ENCODE measurements around the gene ABLIM2. TPM values are rescaled to one million over a fixed set of nuclear protein-coding genes. Genes with fewer than 3 reads are reported as not detected.

Gene ABLIM2
- total RNA-seq, 1 experiment from 2014 or later: 6.1 TPM

DNA sequence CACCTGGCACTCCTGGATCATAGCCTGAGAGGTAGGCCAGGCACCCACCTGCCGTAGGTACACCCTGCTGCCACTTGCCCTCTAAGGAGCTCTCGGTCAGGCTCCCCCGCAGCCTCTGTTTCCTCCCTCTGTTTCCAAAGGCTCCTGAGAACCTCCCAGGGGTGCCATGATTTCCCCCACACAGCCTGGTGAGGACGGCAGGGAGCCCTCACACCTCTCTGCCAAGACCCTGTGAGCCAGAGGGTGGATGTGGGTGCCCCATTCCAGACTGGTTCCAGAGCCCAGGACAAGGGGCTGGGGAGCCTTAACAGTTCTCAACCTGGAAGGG, 1.6 kb upstream of the ABLIM2 start:
- no TSS peak for BruUV-seq (replicated peaks)

DNA sequence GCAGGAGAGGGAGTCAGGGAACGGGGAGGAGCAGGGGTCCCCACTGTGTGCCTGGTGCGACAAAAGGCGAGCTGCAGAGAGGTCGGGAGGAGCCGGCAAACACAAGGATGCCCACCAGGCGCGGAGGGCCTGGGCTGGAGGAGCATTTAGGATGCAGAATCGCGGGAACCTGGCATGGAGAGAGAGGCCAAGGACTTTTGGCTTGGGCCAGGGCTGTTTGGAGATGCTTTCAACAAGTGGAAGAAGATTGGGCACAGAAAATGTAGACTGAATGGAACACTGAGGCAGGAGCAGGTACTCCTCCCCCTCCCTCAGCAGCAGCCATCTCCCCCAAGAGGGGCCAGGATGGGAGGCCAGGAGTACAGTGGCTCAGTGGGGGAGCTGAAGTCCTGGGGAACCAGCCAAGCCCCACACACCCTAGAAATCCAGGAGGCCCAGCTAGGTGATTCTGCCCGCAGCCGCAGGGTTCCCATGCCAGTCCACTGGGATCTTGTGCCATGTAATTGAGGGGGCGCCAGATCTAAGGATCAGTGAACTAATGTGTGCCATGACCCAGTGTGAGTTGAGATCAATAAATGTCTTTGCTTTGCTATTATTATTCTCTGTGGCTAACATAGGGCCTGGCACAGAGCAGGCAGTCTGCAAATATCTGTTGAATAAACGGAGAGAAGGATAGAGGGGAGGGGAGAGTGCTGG, 1.1 kb upstream of the ABLIM2 start:
- H3K4me1 ChIP-seq (ENCODE audit: control insufficient read depth in 1 of 2, insufficient read depth in 2 of 2, low read length in 2 of 2): peaks cover 12 to 37% of the 10 kb centered on the region in 2 experiments
- no peaks in the 10 kb centered on the region for H3K9me3 ChIP-seq (ENCODE audit: control insufficient read depth in 1 of 2, insufficient read depth in 1 of 2, low read depth in 1 of 2, low read length in 2 of 2)
- no peaks in the 10 kb centered on the region for H3K27me3 ChIP-seq (ENCODE audit: insufficient read depth, low read length)
- no peak for TF ChIP-seq EZH2 (IDR thresholded peaks at IDR 0.05)
- POLR2A ChIA-PET: interaction anchor here (1.6 kb wide), 1 partner anchor 17 kb away, joined by 5 read pairs; no protein-coding TSS in a partner anchor
- no peaks in the 10 kb centered on the region for H3K36me3 ChIP-seq (ENCODE audit: control insufficient read depth in 1 of 2, insufficient read depth in 2 of 2, low read length in 2 of 2)
- peak overlapping the region; percentile 98 for H3K4me2 ChIP-seq (ENCODE audit: low read length)
- no peak for ATAC-seq
- CTCF ChIA-PET: interaction anchor here (1.7 kb wide), 1 partner anchor 17 kb away, joined by 5 read pairs; no protein-coding TSS in a partner anchor
- DNase-seq (ENCODE audit: low read depth, low spot score): no peak
- H2AFZ ChIP-seq (ENCODE audit: low read depth, low read length, poor library complexity, severe bottlenecking): no peak overlapping the region
- intact Hi-C loops (cut with micrococcal nuclease): loop anchor here (2.0 kb wide), 2 partner anchors 27 to 315 kb away; no protein-coding TSS in a partner anchor
- peak overlapping the region; percentile 46; the same call in 1 of the 2 replicates for H3K9ac ChIP-seq (ENCODE audit: low read length)
- peak overlapping the region; percentile 57 to 74 for H3K4me3 ChIP-seq (replicated peaks in 1 of 2; ENCODE audit: low read depth in 1 of 2, low read length in 2 of 2)
- RAD21 ChIA-PET (ENCODE audit: low non-redundant PET in 1 of 2, low total read pairs in 2 of 2, uncharacterized antibody in 2 of 2, unreplicated experiment in 2 of 2): no interaction called here
- no peaks in the 10 kb centered on the region for H3K9me2 ChIP-seq (ENCODE audit: insufficient read depth)
- H3K79me2 ChIP-seq (ENCODE audit: insufficient read depth, low read length): no peaks in the 10 kb centered on the region
- no TSS peak for BruUV-seq (replicated peaks)
- peak overlapping the region; percentile 18; the same call in 1 of the 2 replicates for H3K27ac ChIP-seq (ENCODE audit: low read depth, low read length)
- no peaks in the 10 kb centered on the region for H4K20me1 ChIP-seq (ENCODE audit: insufficient read depth)

More for the DNA sequence above, 1.6 kb upstream of the ABLIM2 start:
- ATAC-seq (no peak), DNase-seq (ENCODE audit: low read depth, low spot score) (no peak)
- Histone ChIP-seq H2AFZ (ENCODE audit: low read depth, low read length, poor library complexity, severe bottlenecking) (no peak overlapping the region), H3K9me3 (ENCODE audit: control insufficient read depth in 1 of 2, insufficient read depth in 1 of 2, low read depth in 1 of 2, low read length in 2 of 2) (no peaks in the 10 kb centered on the region), H4K20me1 (ENCODE audit: insufficient read depth) (no peaks in the 10 kb centered on the region), H3K4me3 (replicated peaks in 1 of 2; ENCODE audit: low read depth in 1 of 2, low read length in 2 of 2) (no peak overlapping the region), H3K4me2 (ENCODE audit: low read length) (no peak overlapping the region), H3K27ac (ENCODE audit: low read depth, low read length) (no peak overlapping the region), H3K4me1 (ENCODE audit: control insufficient read depth in 1 of 2, insufficient read depth in 2 of 2, low read length in 2 of 2) (peaks cover 12 to 38% of the 10 kb centered on the region in 2 experiments), H3K9ac (ENCODE audit: low read length) (no peak overlapping the region), H3K27me3 (ENCODE audit: insufficient read depth, low read length) (no peaks in the 10 kb centered on the region), H3K36me3 (ENCODE audit: control insufficient read depth in 1 of 2, insufficient read depth in 2 of 2, low read length in 2 of 2) (no peaks in the 10 kb centered on the region), H3K9me2 (ENCODE audit: insufficient read depth) (no peaks in the 10 kb centered on the region), H3K79me2 (ENCODE audit: insufficient read depth, low read length) (no peaks in the 10 kb centered on the region)
- ChIA-PET POLR2A (no interaction called here), CTCF (no interaction called here), RAD21 (ENCODE audit: low non-redundant PET in 1 of 2, low total read pairs in 2 of 2, uncharacterized antibody in 2 of 2, unreplicated experiment in 2 of 2) (no interaction called here)
- TF ChIP-seq JUND (IDR thresholded peaks at IDR 0.05): no peak
- no peak for TF ChIP-seq FOSL1 (IDR thresholded peaks at IDR 0.05; ENCODE audit: low read depth)
- TF ChIP-seq, protein P1, sequence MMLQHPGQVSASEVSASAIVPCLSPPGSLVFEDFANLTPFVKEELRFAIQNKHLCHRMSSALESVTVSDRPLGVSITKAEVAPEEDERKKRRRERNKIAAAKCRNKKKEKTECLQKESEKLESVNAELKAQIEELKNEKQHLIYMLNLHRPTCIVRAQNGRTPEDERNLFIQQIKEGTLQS (IDR thresholded peaks at IDR 0.05): no peak
- no peak for TF ChIP-seq EZH2 (IDR thresholded peaks at IDR 0.05)
- no peak for TF ChIP-seq TCF7L2 (IDR thresholded peaks at IDR 0.05; ENCODE audit: borderline replicate concordance, extremely low read depth, insufficient read depth, insufficient read length)
- TF ChIP-seq SP1 (IDR thresholded peaks at IDR 0.05; ENCODE audit: low read depth): no peak
- no peak for TF ChIP-seq ELF1 (IDR thresholded peaks at IDR 0.05; ENCODE audit: borderline replicate concordance, low read depth)
- TF ChIP-seq SRF (IDR thresholded peaks at IDR 0.05; ENCODE audit: low read depth): no peak
- TF ChIP-seq CBX3 (IDR thresholded peaks at IDR 0.05; ENCODE audit: low read depth): no peak
- intact Hi-C loops (cut with micrococcal nuclease): no loop called here
